Kidney (tissue), 14 donors: ENCODE results near the gene PPP1R27. TPM values are rescaled to one million over a fixed set of nuclear protein-coding genes. Genes with fewer than 3 reads are reported as not detected.

Source experiments
- DNase-seq, 5 donors: peaks; one replicate each; pipeline ENCODE4 v3.0.0-alpha.2; 2013 to 2020
- FAIRE-seq: peaks from 2 replicates; lab custom pipeline; 2012; peaks lifted over from hg19 to GRCh38; lab: Jason Lieb, UNC
- H3K27ac ChIP-seq, 2 donors: one replicate each; pipeline ENCODE4 v1.7.0; 2013; ENCODE audit warnings: low read depth in 2 of 2, low read length in 2 of 2, inconsistent platforms in 1 of 2
- H3K27me3 ChIP-seq: one replicate; pipeline ENCODE4 v1.7.1; 2013; ENCODE audit warnings: low read length, inconsistent platforms; ENCODE audit not compliant: control insufficient read depth, insufficient read depth
- H3K36me3 ChIP-seq, 3 donors: one replicate each; pipeline versions ENCODE4 v1.7.0 to v1.7.1; 2013; ENCODE audit warnings: low read length in 3 of 3, control low read depth in 1 of 3, inconsistent platforms in 1 of 3; ENCODE audit not compliant: insufficient read depth in 3 of 3, control insufficient read depth in 2 of 3
- H3K4me1 ChIP-seq, 3 donors: one replicate each; pipeline versions ENCODE4 v1.7.0 to v1.7.1; 2013; ENCODE audit warnings: low read length in 3 of 3, inconsistent platforms in 1 of 3, low read depth in 1 of 3; ENCODE audit not compliant: control insufficient read depth in 2 of 3, insufficient read depth in 2 of 3
- H3K4me3 ChIP-seq, 3 donors: one replicate each; pipeline versions ENCODE4 v1.7.0 to v1.8.1; 2013; ENCODE audit warnings: low read length in 3 of 3, control low read depth in 1 of 3, inconsistent platforms in 1 of 3
- H3K9ac ChIP-seq, 3 donors: one replicate each; pipeline versions ENCODE4 v1.7.0 to v1.7.1; 2013; ENCODE audit warnings: low read length in 3 of 3, control low read depth in 1 of 3, inconsistent platforms in 1 of 3
- H3K9me3 ChIP-seq, 3 donors: one replicate each; pipeline versions ENCODE4 v1.7.0 to v1.7.1; 2013; ENCODE audit warnings: low read length in 3 of 3, control low read depth in 1 of 3, inconsistent platforms in 1 of 3; ENCODE audit not compliant: control insufficient read depth in 2 of 3, insufficient read depth in 1 of 3
- CTCF ChIP-seq: IDR thresholded peaks from 3 replicates; pipeline ENCODE4 v1.5.1; 2012; ENCODE audit warnings: mild to moderate bottlenecking, moderate library complexity, borderline replicate concordance; ENCODE audit not compliant: insufficient read depth; ENCODE audit errors: extremely low read depth
- intact Hi-C: fragments of 100-400 bp; cut with DNase I; formaldehyde crosslinking; loops from one replicate; pipeline ENCODE4 v1.11.1; 2022
- polyA plus RNA-seq: library from polyadenylated mRNA; stranded (reverse); fragments of 350-450 nt; fragmentation: Illumina TruSeq; extraction: RNeasy Lipid Tissue Mini Kit (QIAGEN cat#74804); gene quantifications from one replicate; pipeline ENCODE4 v1.2.3, GENCODE V29; 2014; ENCODE audit warnings: low read depth, low replicate concordance; ENCODE audit not compliant: insufficient read depth
- total RNA-seq: library from RNA; stranded (reverse); fragmentation: NEBNext Ultra II Directional; extraction: Animal tissue kit (Norgen Biotek cat#: 25700); gene quantifications from one replicate; pipeline ENCODE4 v1.2.1, GENCODE V29; 2021
- donor health status: control.
- donor health status: control.
- donor health status: control.
- donor health status: control.
- donor health status: control.
- donor health status: DM: yes; HTN: yes; CAD: no.
- donor health status: Normal renal cell carcinoma (clear cell type).

The PPP1R27 gene
- total and polyA plus RNA-seq, 2 donors from 2014 or later, result not detected

GRCh38 chr17:81854974-81855774 is 20.3 kb upstream of the PPP1R27 start:
- Histone ChIP-seq H3K27me3 (no peaks in the 10 kb centered on the region), H3K9ac (no peak overlapping the region), H3K36me3 (peaks cover 2 to 51% (median 30%) of the 10 kb centered on the region in 3 donors), H3K4me3 (no peak overlapping the region), H3K9me3 (no peaks in the 10 kb centered on the region), H3K27ac (no peak overlapping the region), H3K4me1 (peaks cover 0 to 19% (median 10%) of the 10 kb centered on the region in 3 donors)
- intact Hi-C loops, result no loop called here
- peak in 1 of 5 donors; percentile 66 for DNase-seq
- no peak for TF ChIP-seq CTCF
- FAIRE-seq, result no peak

GRCh38 chr17:81852237-81852636 is 17.4 kb upstream of the PPP1R27 start:
- H3K4me1 ChIP-seq, result no peaks in the 10 kb centered on the region
- no peak for TF ChIP-seq CTCF
- H3K36me3 ChIP-seq, result peaks cover 0 to 42% (median 20%) of the 10 kb centered on the region in 3 donors
- no peak overlapping the region for H3K9ac ChIP-seq
- H3K27ac ChIP-seq, result no peak overlapping the region
- no peak overlapping the region for H3K4me3 ChIP-seq
- H3K27me3 ChIP-seq, result no peaks in the 10 kb centered on the region
- no peak for FAIRE-seq
- intact Hi-C loops, result no loop called here
- DNase-seq, result no peak
- no peaks in the 10 kb centered on the region for H3K9me3 ChIP-seq

GRCh38 chr17:81851423-81851822 is 16.6 kb upstream of the PPP1R27 start:
- Histone ChIP-seq H3K4me1 (no peaks in the 10 kb centered on the region), H3K36me3 (peaks cover 0 to 46% (median 21%) of the 10 kb centered on the region in 3 donors), H3K4me3 (no peak overlapping the region), H3K9ac (no peak overlapping the region), H3K9me3 (no peaks in the 10 kb centered on the region), H3K27me3 (no peaks in the 10 kb centered on the region), H3K27ac (no peak overlapping the region)
- FAIRE-seq (no peak), DNase-seq (no peak)
- no peak for TF ChIP-seq CTCF
- intact Hi-C loops, result no loop called here
